Measurements from ENCODE around the gene HOMER3. TPM values are rescaled to one million over a fixed set of nuclear protein-coding genes. Genes with fewer than 3 reads are reported as not detected.

The HOMER3 gene
- total RNA-seq = 68.8 and 68.9 TPM in 2 replicates
- long read RNA-seq, partial matches to known transcripts = 0 of 4 reads
- long read RNA-seq, other reads (novel, unspliced or antisense) = 4 of 4 reads

DNA sequence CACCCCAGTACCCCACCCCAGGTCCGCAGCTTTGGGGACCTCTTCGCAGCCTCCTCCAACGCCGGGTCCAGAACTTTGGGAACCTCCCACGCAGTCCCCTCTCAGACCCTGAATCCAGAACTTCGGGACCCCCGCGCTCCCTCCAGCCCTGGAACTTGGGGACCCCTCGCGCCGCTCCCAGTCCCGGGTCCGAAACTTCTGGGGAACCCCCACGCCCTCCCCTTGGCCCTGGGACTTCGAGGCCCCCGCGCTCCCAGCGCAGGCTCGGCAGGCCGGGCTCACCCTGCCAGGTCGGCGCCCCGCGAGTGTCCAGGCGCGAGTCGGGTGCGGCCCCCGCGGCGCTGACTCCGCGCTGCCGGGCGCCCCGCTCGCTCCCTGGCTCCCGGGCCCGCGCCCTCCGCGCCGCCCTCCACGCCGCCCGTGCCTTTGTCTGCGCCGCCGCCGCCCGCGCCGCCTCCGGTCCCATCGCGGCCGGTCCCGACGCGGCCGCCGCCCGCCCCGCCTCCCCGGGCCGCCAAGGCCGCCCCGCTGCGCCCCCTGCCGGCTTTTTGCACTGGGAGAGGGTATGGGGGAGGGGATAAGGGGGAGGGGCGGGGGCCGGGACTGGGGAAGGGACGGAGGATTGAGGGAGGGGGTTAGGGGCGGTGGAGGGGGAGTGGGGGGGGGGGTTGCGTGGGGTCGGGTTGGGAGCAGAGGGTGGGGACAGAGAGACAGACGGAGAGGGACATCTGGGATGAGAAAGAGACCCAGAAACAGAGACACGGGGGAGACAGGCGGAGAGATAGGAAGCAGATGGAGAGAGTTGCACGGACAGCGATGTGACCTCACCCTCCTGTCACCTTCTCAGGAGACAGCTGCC lies at the start of gene HOMER3:
Gene HOMER3, minus strand, starts transcription at position 449 of the 859 bp plus-strand sequence. CDS start 2,235 bp downstream, outside the sequence.
- H3K27me3 Mint-ChIP-seq (ENCODE audit: unreplicated experiment) = no peaks in the 10 kb centered on the region
- peak; percentile 93 for DNase-seq (ENCODE audit: extremely low spot score, unreplicated experiment)

GRCh38 chr19:18990128-18990708 lies 49.2 kb upstream of the HOMER3 start:
- Mint-ChIP-seq H3K4me3 (ENCODE audit: unreplicated experiment) (no peak overlapping the region), H3K27me3 (ENCODE audit: unreplicated experiment) (no peaks in the 10 kb centered on the region), H3K9me3 (ENCODE audit: unreplicated experiment) (no peaks in the 10 kb centered on the region), H3K27ac (ENCODE audit: unreplicated experiment) (no peak overlapping the region), H3K4me1 (ENCODE audit: unreplicated experiment) (no peaks in the 10 kb centered on the region), H3K36me3 (ENCODE audit: unreplicated experiment) (peaks cover 18% of the 10 kb centered on the region)
- no peak for DNase-seq (ENCODE audit: extremely low spot score, unreplicated experiment)
- TF ChIP-seq, protein P1, sequence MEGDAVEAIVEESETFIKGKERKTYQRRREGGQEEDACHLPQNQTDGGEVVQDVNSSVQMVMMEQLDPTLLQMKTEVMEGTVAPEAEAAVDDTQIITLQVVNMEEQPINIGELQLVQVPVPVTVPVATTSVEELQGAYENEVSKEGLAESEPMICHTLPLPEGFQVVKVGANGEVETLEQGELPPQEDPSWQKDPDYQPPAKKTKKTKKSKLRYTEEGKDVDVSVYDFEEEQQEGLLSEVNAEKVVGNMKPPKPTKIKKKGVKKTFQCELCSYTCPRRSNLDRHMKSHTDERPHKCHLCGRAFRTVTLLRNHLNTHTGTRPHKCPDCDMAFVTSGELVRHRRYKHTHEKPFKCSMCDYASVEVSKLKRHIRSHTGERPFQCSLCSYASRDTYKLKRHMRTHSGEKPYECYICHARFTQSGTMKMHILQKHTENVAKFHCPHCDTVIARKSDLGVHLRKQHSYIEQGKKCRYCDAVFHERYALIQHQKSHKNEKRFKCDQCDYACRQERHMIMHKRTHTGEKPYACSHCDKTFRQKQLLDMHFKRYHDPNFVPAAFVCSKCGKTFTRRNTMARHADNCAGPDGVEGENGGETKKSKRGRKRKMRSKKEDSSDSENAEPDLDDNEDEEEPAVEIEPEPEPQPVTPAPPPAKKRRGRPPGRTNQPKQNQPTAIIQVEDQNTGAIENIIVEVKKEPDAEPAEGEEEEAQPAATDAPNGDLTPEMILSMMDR (IDR thresholded peaks at IDR 0.05) = no peak

More for the DNA sequence above, at the start of gene HOMER3:
- no peaks in the 10 kb centered on the region for H3K9me3 Mint-ChIP-seq (ENCODE audit: unreplicated experiment)
- peaks cover 12% of the 10 kb centered on the region for H3K4me1 Mint-ChIP-seq (ENCODE audit: unreplicated experiment)
- TF ChIP-seq, protein P1 (IDR thresholded peaks at IDR 0.05) = peak; percentile 35
- H3K27ac Mint-ChIP-seq (ENCODE audit: unreplicated experiment) = peak within 1 kb of the TSS; percentile 77
- peak within 1 kb of the TSS; percentile 88 for H3K4me3 Mint-ChIP-seq (ENCODE audit: unreplicated experiment)
- peaks cover 5% of the 10 kb centered on the region for H3K36me3 Mint-ChIP-seq (ENCODE audit: unreplicated experiment)

DNA sequence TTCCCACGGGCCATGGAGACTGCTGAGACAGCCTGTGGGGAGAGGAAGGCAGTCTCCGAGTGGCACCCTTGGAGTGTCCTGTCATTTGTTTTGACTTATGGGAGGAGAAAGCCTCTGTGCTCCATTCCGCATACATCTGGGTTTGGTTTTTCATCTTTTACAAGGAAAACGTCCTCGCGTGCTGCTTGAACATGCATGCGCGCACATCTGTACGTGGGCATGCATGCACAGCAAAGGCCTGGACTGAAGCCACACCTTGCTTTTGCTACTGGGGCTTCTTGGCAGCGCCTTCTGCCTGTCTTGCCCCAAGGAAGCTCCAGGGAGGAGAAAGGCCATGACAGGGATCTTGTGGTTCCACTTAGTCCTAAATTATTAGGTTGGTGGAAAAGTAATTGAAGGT lies 48.3 kb upstream of the HOMER3 start:
- no peaks in the 10 kb centered on the region for H3K9me3 Mint-ChIP-seq (ENCODE audit: unreplicated experiment)
- H3K4me3 Mint-ChIP-seq (ENCODE audit: unreplicated experiment) = no peak overlapping the region
- TF ChIP-seq, protein P1 (IDR thresholded peaks at IDR 0.05) = no peak
- H3K27ac Mint-ChIP-seq (ENCODE audit: unreplicated experiment) = no peak overlapping the region
- no peaks in the 10 kb centered on the region for H3K27me3 Mint-ChIP-seq (ENCODE audit: unreplicated experiment)
- no peak for DNase-seq (ENCODE audit: extremely low spot score, unreplicated experiment)
- H3K36me3 Mint-ChIP-seq (ENCODE audit: unreplicated experiment) = peaks cover 17% of the 10 kb centered on the region
- H3K4me1 Mint-ChIP-seq (ENCODE audit: unreplicated experiment) = no peaks in the 10 kb centered on the region

DNA sequence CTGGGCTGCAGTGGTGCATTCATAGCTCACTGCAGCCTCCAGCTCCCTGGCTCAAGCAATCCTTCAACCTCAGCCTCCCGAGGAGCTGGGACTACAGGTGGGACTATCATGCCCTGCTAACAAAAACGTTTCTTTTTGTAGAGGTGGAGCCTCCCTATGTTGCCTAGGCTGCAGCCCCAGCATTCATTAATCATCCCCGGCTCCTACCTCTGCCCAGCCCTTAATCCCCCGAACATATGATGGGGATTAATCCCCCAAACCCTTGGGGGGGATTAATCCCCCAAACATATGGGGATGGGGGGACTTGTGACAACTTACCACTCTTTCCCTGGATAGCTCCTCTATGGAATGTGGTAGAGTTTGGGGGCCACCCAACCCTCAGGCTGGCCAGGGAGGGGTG lies 46.4 kb upstream of the HOMER3 start:
- Mint-ChIP-seq H3K4me1 (ENCODE audit: unreplicated experiment) (no peaks in the 10 kb centered on the region), H3K4me3 (ENCODE audit: unreplicated experiment) (no peak overlapping the region), H3K36me3 (ENCODE audit: unreplicated experiment) (peaks cover 3% of the 10 kb centered on the region), H3K9me3 (ENCODE audit: unreplicated experiment) (no peaks in the 10 kb centered on the region), H3K27ac (ENCODE audit: unreplicated experiment) (no peak overlapping the region), H3K27me3 (ENCODE audit: unreplicated experiment) (peaks cover 4% of the 10 kb centered on the region)
- TF ChIP-seq, protein P1 (IDR thresholded peaks at IDR 0.05) = no peak
- DNase-seq (ENCODE audit: extremely low spot score, unreplicated experiment) = no peak

GRCh38 chr19:18985257-18985656 lies 44.2 kb upstream of the HOMER3 start:
- TF ChIP-seq, protein P1 (IDR thresholded peaks at IDR 0.05) = no peak
- Mint-ChIP-seq H3K36me3 (ENCODE audit: unreplicated experiment) (no peaks in the 10 kb centered on the region), H3K4me1 (ENCODE audit: unreplicated experiment) (no peaks in the 10 kb centered on the region), H3K27ac (ENCODE audit: unreplicated experiment) (no peak overlapping the region), H3K9me3 (ENCODE audit: unreplicated experiment) (no peaks in the 10 kb centered on the region), H3K4me3 (ENCODE audit: unreplicated experiment) (no peak overlapping the region), H3K27me3 (ENCODE audit: unreplicated experiment) (peaks cover 8% of the 10 kb centered on the region)
- DNase-seq (ENCODE audit: extremely low spot score, unreplicated experiment) = no peak
